OCI-M1 (cell line): ENCODE measurements around the gene DAND5.
A peak's percentile ranks its signal among the peaks of the same experiment; 100 is the strongest.

ENCODE experiments used
- DNase-seq: peaks from one replicate; lab custom pipeline; 2025; lab: John Stamatoyannopoulos, UW

The DAND5 gene, protein sequence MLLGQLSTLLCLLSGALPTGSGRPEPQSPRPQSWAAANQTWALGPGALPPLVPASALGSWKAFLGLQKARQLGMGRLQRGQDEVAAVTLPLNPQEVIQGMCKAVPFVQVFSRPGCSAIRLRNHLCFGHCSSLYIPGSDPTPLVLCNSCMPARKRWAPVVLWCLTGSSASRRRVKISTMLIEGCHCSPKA

DNA sequence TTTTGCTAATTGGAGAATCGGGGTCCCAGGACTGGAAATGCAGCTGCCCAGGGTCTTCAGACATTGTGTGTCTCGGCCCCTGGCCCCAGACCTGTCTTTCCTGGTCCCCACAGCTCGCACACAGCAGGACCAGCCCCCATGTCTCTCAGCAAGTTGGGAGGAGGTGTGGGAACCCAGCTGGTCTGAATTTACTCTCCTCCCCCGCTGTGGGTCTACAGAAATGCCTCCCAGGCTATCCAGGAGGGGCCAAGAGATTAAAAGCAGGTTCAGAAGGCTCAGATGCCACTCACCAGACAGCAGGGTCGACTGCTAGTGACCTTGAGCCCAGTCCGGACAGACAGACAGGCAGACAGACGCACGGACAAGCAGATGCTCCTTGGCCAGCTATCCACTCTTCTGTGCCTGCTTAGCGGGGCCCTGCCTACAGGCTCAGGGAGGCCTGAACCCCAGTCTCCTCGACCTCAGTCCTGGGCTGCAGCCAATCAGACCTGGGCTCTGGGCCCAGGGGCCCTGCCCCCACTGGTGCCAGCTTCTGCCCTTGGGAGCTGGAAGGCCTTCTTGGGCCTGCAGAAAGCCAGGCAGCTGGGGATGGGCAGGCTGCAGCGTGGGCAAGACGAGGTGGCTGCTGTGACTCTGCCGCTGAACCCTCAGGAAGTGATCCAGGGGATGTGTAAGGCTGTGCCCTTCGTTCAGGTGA is at the start of gene DAND5:
DAND5 (plus strand) TSS at position 285 of the 697 bp plus-strand sequence; CDS start at position 370, 85 bp downstream.
- no peak for DNase-seq

DNA sequence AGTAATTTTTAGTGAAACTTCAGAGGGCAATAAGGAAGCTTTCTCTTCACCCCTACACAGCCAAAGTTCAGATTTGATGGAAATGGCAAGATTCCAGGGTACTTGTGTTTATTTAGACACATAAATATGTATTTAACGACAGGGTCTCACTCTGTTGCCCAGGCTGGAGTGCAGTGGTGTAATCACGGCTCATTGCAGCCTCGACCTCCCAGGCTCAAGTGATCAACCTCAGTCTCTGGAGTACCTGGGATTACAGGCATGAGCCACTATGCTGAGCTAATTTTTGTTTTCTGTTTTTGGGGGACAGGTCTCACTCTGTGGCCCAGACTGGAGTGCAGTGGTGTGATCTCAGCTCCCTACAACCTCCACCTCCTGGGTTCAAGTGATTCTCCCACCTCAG is 48.3 kb upstream of the DAND5 start:
- no peak for DNase-seq

DNA sequence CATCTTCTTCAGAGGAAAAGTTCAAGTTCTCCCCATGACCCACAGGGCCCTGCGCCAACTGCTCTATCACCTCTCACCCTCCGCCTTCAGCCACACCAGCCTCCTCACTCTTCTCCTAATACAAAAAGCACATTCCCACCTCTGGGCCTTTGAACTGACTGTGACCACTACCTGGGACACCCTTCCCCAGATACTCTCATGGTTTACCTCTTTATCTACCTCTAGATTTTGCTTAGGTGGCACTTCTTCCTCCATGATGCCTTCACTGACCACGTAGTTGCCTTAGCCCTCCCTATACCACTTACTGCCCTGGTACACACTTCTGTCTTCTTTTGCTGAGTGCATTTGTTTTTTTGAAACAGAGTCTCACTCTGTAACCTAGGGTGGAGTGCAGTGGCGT is 46.4 kb upstream of the DAND5 start:
- no peak for DNase-seq

DNA sequence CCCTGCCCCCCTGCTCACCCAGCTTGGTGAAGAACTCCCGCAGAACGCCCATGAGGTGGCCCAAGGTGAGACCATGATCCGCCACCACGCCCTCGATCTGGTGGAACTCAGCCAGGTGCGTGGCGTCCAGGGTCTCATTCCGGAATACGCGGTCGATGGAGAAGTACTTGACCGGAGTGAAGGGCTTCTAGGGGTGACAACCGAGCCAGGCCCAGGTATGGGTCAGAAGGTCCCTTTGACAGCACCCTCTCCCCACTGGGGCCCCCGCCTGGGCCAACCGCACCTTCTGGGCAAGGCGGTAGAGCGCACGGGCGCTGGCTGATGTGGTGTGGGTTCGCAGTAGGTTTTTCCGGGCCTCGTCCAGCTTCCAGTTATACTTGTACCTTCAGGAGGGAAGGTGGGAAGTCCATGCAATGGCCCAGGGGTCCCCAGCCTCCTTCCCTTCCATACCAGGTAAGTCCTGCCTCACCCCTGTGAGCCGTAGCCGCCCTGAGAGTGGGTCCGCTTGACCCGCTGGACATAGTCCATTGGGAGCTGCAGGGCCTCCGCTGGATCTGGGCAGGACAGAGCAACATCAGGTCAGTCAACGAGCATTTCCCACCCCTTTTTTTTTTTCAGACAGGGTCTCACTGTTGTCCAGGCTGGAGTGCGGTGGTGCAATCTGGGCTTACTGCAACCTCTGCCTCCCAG is 44.6 kb upstream of the DAND5 start:
- DNase-seq: no peak

DNA sequence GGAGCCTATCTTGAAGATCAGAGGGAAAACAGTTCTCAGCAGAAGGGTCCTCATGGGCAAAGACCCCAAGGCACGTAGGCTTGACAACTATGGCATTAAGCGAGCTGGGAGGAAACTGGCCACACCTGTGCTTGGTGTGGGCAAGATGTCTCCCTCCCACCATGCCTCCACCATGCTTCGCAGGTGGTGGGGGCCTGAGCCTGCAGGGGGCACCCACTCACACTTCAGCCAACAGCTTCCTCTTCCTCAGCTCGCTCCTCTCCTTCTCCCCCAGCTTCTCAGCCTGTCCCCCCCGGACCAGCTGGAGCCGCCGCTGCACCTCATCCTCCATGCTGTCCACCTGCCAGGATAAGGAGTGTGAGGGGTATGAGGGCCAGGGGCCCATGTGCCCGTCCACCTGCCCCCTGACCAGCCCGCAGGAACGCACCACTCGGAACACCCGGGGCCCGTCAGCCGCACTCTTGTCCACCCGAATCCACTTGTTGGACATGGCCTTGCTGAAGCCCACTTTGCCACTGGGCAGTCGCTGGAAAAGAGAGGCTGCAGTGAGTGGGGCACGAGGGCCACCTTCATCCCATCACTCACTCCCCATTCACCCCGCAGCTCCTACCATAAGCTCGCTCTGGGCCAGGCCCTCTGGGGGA is 39.3 kb upstream of the DAND5 start:
- DNase-seq: no peak

DNA sequence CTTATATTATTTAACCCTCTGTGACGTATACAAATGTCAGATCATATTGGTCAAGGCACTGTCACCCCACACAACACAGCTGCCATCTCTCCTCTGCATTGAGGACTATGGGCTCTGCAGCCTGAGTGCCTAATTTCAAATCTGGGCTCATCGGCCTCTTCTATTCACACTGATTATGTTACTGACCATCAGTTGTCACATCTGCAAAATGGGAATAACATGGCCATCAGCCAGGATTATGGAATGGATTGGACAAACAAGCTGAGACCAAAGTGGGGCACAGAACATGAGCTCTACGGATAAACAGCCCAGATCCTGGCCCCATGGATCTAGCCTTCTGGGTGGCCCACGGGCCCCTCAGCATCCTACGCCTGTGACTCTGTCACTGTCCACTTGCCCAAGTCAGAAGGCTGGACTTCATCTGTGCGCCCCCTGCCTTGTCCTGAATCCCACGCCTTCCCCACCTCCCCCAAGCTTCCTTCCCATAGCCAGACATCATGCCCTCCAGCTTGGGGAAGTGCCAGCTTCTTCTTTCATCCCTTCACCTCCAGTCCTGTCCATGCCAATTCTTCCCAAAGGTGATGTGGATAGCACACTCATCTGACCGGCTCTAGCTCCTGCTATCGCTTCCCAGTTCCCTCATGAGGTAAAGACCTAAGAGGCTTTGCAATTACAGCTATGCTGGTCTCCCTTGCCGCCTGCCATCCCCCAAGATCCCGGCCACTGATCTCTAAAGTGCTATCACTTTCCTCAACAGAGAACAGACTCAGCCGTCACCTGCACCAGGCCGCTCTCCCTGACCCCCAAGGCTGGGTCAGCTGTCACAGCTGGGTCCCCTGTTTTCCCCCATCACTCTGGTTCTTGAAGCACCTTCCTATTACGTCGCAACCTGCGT is 36.7 kb upstream of the DAND5 start:
- no peak for DNase-seq

DNA sequence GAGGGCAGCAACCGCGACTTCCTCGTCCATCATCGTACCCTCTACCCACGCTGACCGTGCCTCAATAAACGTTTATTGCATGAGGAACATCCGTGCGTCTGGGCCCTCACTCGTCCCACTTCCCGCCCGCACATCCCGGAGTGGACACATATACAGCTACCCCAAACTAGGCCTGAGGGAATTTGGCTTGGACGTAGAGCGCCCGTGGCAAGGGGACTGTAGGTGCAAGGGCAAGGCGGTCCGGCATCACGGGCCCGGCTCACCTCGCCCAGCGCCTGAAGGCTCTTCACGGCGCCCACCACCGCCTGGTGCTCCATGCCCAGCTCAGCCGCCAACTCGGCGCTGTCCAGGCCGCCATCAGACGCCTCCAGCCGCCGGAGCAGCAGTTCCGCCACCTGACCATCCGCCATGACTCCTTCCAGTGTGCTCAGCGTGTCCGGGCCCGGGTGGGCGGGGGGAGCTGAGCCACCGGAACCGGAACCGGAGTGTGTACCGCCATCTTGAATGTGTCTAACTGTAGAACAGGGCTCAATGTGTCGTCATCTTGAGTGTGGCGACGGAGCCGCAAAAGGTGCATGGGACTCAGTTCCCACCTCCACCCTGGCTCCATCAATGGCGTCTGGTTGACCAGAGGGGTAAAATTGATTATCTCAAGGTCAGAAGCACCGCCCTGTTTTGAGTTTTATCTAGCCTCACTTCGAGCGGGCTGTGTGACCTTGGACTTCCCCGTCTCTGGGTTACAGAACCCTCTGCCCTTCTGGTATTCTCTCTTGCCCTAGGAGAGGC is 35.9 kb upstream of the DAND5 start, which contains the start of gene FARSA:
FARSA (minus strand) TSS at position 425 of the 786 bp plus-strand sequence; CDS start at position 410, 15 bp downstream.
- DNase-seq: peak; percentile 90

DNA sequence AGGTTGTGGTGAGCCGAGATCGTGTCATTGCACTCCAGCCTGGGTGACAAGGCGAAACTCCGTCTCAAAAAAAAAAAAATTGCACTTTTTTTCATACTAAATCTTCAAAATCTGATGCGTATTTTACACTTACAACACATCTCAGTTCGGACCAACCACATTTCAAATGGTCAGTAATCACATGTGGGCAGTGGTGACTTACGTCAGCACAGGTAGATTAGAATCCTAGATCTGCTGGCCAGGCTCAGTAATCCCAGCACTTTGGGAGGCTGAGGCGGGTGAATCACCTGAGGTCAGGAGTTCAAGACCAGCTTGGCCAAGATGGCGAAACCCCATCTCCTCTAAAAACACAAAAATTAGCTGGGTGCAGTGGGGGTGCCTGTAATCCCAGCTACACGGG is 34.3 kb upstream of the DAND5 start:
- DNase-seq: no peak

DNA sequence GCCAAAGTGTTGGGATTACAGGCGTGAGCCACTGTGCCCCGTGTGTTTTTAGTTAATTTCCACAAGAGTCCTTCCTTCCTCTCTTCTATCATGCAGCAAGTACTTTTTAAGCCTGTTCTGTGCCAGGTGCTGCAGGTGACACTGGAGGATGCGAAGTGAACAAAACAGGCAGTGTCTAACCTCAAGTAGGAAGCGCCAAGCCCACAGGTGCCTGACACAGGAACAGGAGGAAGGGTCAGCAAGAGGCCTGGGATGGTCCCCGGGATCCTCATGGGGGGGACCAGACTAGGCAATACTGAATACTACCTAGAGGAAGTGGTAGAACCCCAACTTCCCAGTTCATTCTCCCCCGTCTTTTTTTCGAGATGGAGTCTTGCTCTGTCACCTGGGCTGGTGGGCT is 32.8 kb upstream of the DAND5 start:
- no peak for DNase-seq

DNA sequence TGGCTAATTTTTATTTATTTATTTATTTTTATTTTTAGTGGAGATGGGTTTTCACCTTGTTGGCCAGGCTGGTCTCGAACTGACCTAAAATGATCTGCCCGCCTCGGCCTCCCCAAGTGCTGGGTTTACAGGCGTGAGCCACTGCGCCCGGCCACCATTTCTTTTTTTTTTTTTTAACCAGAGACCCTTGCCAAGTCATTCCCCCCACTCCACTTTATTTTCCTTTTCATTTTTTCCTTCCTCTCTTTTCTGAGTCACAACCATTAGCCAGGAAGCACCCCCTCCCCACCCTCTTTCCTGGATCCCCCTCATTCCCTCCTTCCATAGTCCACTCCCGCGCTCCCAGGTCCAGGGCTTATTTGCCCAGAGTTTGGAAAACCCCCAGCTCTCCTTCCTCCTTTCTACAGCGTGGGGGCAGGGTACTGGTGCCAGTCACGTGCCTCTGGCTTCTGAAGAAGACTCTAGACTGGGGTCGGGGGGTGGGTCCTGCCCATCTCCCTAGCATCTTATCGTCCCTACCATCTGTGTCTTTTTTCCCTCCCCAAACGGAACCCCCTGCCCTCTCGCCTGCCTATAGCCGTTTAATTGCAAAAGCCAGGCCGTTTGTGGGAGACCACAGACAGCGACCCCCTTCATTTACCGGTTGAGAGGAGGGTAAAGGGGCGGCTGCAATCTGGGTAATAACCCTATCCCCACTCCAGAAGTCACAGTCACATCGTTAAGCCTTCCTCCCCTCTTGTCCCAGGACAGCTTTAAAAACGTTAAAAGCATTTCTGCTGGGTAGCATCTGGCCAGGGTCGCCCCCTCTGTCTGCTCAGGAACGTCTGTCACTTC is 32.1 kb upstream of the DAND5 start:
- DNase-seq: peak; percentile 80

DNA sequence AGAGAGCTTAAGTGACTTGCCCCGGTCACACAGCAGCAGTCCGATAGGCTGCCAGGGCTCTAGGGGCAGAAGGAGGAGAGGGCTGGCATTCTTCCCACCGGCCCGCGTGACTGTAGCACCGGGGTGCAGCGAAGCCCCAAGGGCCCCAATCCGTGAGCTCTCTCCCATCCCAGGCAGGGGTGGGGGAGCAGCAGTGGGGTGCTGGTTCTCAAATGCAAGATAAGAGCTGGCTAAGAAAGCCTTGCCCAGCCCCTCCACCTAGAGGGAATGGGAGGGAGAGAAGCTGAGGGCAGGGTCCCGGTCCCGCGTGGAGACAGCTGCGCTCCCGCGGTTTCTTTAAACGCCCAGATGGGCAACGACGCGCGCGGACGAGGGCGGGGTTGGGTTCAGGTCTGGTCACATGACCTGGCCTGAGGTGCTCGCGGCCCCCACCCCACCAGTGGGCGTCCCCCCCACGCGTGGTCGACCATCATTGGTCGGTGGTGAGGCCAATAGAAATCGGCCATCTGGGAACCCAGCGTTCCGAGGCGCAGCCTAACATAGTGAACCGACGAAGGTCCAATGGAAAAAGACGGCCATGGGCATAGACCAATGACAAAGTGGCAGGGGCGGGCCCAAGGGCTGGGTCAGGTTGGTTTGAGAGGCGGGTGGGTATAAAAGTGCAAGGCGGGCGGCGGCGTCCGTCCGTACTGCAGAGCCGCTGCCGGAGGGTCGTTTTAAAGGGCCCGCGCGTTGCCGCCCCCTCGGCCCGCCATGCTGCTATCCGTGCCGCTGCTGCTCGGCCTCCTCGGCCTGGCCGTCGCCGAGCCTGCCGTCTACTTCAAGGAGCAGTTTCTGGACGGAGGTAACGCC is 31.2 kb upstream of the DAND5 start, which contains the start of gene CALR:
CALR (plus strand) TSS at position 683 of the 852 bp plus-strand sequence; CDS start at position 754, 71 bp downstream.
- DNase-seq: peak; percentile 98

DNA sequence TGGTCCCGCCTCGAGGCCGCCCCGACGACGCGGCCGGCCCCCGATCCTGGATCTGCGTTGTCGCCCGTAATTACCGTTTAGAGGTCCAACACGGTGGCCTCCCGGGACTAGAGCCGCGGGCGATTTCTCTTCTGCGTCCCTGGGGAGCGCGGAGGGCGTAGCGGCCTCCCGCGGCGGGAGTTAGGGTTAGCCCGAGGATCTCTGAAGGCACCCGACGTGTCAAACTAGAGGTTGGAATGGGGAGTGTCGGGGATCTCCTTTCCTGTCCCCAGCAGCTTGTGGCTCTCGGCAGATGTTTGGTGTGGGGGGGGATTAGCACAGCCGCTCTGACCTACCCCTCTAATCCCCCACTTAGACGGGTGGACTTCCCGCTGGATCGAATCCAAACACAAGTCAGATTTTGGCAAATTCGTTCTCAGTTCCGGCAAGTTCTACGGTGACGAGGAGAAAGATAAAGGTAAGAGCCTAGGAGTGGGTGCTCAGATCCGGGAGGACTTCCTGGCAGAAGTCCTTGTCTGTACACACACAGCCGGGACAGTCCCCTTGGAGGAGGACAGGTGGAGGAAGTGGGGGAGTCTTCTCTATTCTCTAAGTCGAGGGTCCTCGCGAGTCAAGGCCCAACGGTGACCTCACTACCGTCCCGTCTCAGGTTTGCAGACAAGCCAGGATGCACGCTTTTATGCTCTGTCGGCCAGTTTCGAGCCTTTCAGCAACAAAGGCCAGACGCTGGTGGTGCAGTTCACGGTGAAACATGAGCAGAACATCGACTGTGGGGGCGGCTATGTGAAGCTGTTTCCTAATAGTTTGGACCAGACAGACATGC is 30.4 kb upstream of the DAND5 start:
- no peak for DNase-seq

DNA sequence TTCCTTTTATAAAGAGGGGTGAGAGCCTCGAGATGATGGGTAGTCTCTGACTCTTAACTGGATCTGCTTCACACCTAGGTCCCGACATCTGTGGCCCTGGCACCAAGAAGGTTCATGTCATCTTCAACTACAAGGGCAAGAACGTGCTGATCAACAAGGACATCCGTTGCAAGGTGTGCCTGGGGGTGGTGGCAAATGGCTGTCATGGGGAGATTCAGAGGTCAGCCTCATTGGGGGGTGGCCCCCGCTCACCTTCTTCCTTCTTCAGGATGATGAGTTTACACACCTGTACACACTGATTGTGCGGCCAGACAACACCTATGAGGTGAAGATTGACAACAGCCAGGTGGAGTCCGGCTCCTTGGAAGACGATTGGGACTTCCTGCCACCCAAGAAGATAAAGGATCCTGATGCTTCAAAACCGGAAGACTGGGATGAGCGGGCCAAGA is 29.4 kb upstream of the DAND5 start:
- no peak for DNase-seq

DNA sequence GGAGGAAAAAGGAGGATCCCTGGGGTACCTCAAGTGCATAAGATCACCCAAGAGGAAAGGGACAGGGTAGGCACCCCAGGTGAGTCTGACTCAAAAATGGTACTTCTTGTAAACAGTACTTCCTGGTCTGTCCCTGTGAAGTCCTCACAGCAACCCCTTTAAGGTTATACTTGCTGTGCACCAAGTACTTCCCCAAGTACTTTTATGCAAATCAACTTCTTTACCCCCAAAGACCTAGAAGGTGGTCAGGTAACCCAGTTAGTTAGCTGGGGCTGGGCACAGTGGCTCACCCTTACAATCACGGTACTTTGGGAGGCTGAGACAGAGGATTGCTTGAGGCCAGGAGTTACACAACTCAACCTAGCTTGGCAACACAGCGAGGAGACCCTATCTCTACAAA is 28.5 kb upstream of the DAND5 start:
- no peak for DNase-seq

DNA sequence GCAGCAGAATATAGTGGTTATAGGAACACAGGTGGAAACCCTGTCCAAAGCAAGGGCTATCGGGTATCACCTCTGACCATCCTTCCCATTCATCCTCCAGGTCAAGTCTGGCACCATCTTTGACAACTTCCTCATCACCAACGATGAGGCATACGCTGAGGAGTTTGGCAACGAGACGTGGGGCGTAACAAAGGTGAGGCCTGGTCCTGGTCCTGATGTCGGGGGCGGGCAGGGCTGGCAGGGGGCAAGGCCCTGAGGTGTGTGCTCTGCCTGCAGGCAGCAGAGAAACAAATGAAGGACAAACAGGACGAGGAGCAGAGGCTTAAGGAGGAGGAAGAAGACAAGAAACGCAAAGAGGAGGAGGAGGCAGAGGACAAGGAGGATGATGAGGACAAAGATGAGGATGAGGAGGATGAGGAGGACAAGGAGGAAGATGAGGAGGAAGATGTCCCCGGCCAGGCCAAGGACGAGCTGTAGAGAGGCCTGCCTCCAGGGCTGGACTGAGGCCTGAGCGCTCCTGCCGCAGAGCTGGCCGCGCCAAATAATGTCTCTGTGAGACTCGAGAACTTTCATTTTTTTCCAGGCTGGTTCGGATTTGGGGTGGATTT is 25.8 kb upstream of the DAND5 start:
- DNase-seq: no peak

DNA sequence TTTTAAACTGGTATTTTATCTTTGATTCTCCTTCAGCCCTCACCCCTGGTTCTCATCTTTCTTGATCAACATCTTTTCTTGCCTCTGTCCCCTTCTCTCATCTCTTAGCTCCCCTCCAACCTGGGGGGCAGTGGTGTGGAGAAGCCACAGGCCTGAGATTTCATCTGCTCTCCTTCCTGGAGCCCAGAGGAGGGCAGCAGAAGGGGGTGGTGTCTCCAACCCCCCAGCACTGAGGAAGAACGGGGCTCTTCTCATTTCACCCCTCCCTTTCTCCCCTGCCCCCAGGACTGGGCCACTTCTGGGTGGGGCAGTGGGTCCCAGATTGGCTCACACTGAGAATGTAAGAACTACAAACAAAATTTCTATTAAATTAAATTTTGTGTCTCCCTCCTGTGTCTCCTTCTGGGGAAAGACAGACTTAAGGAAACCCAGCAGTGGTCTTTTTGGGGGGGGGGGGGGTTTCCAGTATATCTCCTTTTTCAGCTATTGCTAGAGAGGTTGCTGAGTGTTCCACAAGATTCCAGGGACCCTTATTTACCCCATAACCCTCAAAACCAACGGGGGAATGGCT is 25.2 kb upstream of the DAND5 start:
- DNase-seq: no peak

DNA sequence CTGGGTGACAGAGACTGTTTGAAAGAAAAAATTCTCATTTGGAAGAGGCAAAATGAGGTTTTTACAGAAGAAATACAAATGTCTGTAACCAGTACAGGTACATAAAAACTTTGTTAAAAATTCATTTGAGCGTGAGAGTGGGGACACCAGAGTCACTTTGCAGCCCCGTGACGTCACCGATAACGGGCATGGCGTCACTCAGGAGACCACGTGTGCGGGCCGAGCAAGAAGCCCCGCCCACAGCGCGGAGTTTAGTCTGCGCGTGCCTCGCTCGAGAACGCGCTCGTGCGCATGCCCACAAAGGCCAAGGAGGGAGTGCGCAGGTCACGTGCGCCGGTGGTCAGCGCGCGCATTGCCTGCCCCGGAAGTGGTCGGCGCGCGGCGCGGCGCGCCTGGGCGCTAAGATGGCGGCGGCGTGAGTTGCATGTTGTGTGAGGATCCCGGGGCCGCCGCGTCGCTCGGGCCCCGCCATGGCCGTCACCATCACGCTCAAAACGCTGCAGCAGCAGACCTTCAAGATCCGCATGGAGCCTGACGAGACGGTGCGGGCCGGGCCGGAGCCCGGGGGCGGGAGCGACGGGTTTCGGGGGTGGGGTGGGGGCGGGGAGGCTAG is 23.8 kb upstream of the DAND5 start, which contains the start of gene RAD23A:
RAD23A (plus strand) TSS at position 384 of the 613 bp plus-strand sequence; CDS start at position 471, 87 bp downstream.
- peak; percentile 96 for DNase-seq
